HG02885 (cell line): ENCODE measurements around the gene SLFN14.
A peak's percentile ranks its signal among the peaks of the same experiment; 100 is the strongest.

Source experiments
- ATAC-seq: cut with Tn5 transposase; IDR thresholded peaks from one replicate; pipeline ENCODE4 v1.9.1; 2021; ENCODE audit warnings: mild to moderate bottlenecking; ENCODE audit not compliant: unreplicated experiment, poor library complexity

Gene SLFN14

DNA sequence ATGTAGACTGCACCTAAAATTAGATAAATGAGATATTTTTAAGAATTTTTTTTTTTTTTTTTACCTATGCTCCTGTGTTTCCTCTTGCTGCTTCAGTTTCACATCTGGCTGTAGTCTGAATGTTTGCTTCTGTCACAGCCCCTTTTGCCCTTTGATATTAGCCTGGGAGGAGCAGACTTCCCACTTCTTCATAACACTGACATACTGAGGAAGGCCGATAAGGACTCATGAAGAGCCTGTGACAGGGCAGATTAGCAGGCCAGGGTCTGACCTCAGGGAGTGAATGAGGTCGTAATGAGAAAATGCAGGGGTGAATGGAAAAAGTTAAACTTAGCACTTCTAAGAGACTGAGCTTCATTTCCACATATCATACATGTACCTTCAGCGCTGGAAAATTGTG is at the start of gene SLFN14:
SLFN14 (minus strand) TSS at position 117 of the 400 bp plus-strand sequence. CDS start 2,757 bp downstream, outside the sequence.
- no peak for ATAC-seq

- no peak for ATAC-seq
These were observed 49.2 kb upstream of the SLFN14 start for GRCh38 chr17:35609831-35610230.

DNA sequence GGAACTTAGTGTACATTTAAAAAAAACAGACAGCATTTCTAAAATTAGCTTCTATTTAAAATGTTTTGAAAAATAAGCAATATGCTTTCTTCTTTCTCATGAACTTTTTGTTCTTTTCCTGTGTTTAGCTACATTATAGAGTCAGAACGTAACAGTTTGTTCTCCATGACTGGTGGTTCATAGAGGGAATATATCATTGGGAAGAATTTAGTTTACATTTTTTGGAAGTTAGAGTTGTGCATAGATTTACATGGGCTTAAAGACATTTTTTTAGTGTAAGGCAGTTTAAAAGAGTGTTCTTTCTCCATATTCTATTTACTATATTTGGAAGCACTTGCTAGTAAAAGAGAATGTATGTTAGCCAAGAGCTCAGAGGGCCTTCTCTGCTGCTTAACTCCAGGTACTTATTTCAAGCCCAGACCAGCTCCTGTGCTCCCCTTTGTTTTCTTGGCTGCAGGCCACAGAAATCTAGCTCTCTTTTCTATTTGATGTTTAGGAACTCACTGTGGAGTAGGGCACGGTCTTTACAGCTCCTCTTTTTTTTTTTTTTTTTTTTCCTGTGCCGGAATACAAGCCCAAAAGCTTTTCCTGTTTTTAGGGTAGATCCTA is 46.7 kb upstream of the SLFN14 start:
- ATAC-seq, result no peak

DNA sequence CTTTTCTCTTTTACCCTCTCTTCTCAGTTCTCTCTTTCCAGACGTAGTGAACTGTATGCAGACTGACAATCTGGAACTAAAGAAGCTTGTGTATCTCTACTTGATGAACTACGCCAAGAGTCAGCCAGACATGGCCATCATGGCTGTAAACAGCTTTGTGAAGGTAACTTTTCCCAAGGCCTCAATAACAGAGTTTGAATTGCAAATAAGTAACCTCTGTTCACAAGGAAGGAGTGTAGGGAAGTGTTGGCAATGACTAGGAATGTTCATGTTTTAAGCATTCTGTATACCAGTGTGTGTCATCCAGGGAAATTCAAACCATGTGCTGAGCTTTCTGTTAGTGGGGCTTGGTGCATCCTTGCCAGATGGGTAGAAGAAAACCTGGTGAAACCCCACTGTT is 45.1 kb upstream of the SLFN14 start:
- ATAC-seq, result no peak

- ATAC-seq, result no peak
These were observed 43.1 kb upstream of the SLFN14 start for GRCh38 chr17:35603674-35604073.

GRCh38 chr17:35597604-35598003 is 37.0 kb upstream of the SLFN14 start:
- ATAC-seq, result no peak

GRCh38 chr17:35596530-35597233 is 36.1 kb upstream of the SLFN14 start:
- no peak for ATAC-seq

DNA sequence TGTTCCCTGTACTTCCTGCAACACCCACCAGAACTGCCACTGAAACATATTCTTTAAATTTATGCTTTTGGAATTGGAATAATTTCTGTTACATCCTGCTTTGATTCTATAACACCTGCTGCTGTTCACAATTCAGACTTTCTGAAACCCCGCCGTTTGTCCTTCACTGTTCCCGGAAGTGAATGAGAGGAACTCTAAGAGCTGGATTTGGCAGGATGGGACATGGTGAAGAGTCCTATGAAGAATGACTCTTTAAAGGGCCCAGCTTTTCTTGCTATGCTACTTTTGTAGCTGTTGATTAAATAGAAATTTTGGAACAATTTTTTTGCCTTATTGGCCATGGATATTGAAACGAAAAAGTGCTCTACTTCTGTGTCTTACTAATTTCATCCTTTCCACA is 35.5 kb upstream of the SLFN14 start:
- no peak for ATAC-seq

DNA sequence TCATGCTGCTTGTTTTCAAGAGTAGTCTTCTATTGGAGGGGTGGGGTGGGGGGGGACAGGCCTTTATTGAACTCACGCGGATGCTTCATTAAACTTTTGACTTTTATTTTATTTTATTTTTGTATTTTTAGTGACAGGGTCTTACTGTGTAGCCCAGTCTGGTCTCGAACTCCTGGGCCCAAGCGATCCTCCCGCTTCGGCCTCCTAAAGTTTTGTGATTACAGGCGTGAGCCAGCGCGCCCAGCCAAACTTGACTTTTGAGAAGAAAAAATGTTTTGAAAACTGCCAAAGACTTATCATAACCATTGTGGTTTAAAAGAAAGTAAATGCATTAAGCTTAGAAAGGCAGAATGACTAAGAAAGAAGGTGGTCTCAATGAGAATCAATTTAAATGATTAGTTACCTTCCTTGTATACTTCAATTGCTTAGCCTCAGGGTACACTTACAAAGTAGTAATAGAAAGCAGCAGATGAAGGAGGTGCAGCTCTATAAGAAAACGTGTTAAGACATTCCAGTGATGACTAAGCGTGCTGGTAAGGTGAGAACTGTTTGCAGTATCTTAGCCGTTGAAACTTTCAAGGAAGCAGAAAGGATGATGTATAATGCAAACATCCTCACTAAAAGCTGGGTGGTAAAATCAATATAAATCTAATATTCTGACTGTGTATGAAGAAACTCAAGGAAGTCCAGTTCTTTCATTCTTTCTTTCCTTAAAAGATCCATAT is 27.7 kb upstream of the SLFN14 start:
- ATAC-seq, result no peak

GRCh38 chr17:35587074-35587961 is 26.7 kb upstream of the SLFN14 start, which contains the start of gene AP2B1:
Gene AP2B1, plus strand, starts transcription at chr17:35587322. Its CDS starts 6,709 bp downstream, at chr17:35594031.
- ATAC-seq, result peak; percentile 90

DNA sequence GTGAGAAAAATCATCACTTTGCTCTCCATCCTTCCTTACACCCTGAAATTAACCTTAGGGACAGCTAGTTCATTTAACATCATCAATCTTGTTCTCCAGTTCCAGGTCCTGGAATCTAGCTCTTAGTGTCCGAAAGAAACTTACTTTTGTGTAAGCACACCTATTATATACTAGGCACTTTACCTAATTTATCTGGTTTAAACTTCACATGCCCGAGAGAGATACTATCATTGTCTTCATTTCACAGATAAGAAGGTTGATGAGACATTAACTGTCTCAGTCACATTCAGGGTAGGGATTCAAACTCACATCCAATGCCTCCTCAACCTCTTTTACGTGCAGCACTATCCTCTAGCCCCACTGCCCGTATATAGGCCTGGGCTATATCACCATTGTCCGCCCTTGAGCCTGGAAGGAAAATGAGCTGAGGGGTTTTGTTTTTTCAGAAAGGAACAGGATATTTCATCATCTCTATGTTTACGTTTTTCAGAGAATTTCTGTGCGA is 26.0 kb upstream of the SLFN14 start:
- ATAC-seq, result peak; percentile 7

DNA sequence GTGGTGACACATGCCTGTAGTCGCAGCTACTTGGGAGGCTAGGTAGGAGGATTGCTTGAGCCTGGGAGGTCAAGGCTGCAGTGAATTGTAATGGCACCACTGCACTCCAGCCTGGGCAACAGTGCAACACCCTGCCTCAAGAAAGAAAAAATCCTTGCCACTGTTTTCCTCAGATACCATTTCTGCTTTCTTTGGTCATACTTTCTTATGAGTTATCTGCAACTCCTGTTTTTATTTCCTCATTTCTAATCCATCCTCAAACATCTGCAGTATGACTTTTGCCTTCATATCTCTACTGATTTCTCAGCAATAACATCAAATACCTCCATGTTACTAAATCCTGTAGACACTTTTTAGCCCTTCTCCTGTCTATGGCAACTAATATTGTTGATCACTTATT is 23.4 kb upstream of the SLFN14 start:
- ATAC-seq, result no peak

DNA sequence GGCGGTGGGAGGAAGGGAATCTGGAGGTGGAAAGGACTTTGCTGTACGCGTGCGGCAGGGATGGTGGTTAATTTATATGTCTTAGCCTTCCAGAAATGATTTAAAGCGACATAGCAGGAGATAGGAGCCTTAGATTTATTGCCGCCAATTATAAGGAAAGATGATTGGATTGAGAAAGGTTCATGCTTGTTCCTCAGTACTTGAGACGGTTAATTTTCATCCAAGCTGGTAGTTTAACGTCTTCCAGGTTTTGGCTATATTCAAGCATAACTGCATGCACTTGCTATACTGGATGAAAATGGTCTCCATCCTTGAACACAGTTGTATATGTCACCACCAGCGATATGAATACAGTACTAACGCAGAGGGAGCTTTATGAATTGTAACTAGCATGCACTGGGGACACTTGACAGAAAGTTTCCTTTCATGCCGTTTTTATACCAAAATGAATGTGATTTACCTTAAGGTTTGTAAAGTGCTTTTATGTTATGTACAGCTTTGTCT is 18.4 kb upstream of the SLFN14 start:
- ATAC-seq, result no peak

DNA sequence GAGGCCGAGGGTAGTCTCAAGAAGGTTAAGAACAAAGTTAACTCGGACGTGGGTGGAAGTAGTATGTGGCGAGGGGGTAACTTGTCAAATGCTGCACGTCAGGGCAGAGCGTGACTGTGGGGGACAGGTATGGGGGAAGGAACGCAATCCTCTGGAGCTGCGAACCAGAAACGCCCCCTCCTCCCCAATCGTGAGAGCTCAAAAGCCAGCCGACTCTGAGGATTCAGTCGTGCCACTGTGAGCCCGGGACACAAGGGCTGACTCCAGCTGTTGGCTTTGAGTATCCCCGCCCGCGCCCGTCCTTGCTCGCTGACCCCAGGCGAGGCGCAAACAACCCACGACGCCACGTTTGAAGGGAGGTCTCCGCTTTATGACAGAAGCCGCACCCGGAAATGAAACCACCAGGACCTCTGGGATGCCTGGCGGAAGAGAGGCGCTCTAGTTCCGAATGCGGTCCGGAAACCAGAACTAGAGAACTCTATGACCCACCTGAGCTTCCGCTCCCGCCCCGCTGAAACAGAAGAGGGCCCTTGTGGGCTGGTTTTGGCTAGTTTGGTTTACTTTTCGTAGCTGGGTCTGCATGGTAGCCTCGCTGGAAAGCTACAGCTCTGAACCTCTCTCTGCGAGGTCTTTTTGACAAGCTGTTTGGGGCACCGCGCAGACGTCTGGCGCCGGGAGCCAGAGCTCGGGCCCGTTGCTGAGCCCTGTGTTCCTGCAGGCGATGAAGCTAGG is 17.7 kb upstream of the SLFN14 start, which contains the start of gene PEX12:
PEX12 (minus strand) TSS at position 375 of the 732 bp plus-strand sequence. CDS start 550 bp downstream, outside the sequence.
- ATAC-seq, result peak; percentile 92

DNA sequence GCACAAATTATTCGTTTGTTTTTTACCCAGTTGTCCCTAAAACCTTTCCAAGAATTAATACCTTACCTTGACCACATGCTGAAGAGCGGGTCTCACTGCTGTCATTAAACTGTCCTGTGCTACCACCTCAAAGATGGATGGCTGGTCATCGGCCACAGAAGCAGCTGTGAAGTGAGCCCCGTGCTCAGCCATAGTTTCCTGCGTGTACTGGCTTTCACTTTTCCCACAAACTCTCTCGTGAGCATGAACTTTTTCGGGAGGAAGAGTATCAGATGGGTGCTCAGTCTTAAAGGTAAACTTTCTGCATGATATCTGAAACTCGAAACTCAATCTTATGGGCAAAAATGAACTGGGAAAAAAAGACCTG is 17.2 kb upstream of the SLFN14 start:
- no peak for ATAC-seq

- no peak for ATAC-seq
These were observed 15.1 kb upstream of the SLFN14 start for GRCh38 chr17:35575759-35576158.

GRCh38 chr17:35569405-35569804 is 8.8 kb upstream of the SLFN14 start:
- ATAC-seq, result no peak

- no peak for ATAC-seq
These were observed 7.9 kb upstream of the SLFN14 start for GRCh38 chr17:35568561-35568960.

DNA sequence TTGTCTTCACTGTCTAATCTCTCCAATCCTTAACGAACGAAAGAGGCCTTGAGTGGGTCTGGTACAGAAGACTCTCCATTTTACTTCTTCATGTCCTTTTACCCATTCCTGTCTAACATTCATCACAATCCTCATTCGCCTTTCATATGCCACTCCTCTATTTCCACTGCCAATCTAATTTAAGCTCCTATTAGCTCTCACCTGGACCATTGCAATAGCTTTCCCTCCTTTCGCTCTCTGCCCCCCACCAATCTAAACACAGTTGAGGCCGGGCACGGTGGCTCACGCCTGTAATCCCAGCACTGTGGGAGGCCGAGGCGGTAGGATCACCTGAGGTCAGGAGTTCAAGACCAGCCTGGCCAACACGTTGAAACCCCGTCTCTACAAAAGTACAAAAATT is 6.3 kb upstream of the SLFN14 start:
- no peak for ATAC-seq
